ENCODE data around the gene TBC1D22A.
"Not testable (repeated sequence)": the region's sequence is repeated elsewhere in the genome, so short reads cannot be mapped to it uniquely, and the experiment has no call there.

The TBC1D22A gene

GRCh38 chr22:46977656-46978343 is 215.3 kb downstream of the TBC1D22A start:
- no peak for DNase-seq

GRCh38 chr22:46978668-46979067 is 216.2 kb downstream of the TBC1D22A start:
- DNase-seq, result not testable (repeated sequence)

GRCh38 chr22:46979506-46979905 is 217.1 kb downstream of the TBC1D22A start:
- no peak for DNase-seq

GRCh38 chr22:46980392-46980791 is 217.9 kb downstream of the TBC1D22A start:
- no peak for DNase-seq

- no peak for DNase-seq
Observed at GRCh38 chr22:46982635-46983034, 220.2 kb downstream of the TBC1D22A start.

- DNase-seq, result no peak
Observed at GRCh38 chr22:46983046-46983445, 220.6 kb downstream of the TBC1D22A start.

GRCh38 chr22:46984751-46985506 is 222.5 kb downstream of the TBC1D22A start:
- DNase-seq, result no peak

- DNase-seq, result no peak
Observed at GRCh38 chr22:46985507-46985882, 223.0 kb downstream of the TBC1D22A start.

GRCh38 chr22:46986788-46987187 is 224.3 kb downstream of the TBC1D22A start:
- DNase-seq, result no peak

- no peak for DNase-seq
Observed at GRCh38 chr22:46990937-46991550, 228.6 kb downstream of the TBC1D22A start.

GRCh38 chr22:46991666-46992065 is 229.2 kb downstream of the TBC1D22A start:
- no peak for DNase-seq

GRCh38 chr22:46992121-46992731 is 229.8 kb downstream of the TBC1D22A start:
- no peak for DNase-seq

GRCh38 chr22:46993633-46994032 is 231.2 kb downstream of the TBC1D22A start:
- no peak for DNase-seq

GRCh38 chr22:46994265-46994664 is 231.8 kb downstream of the TBC1D22A start:
- no peak for DNase-seq

- DNase-seq, result no peak
Observed at GRCh38 chr22:46994983-46995382, 232.5 kb downstream of the TBC1D22A start.

- DNase-seq, result no peak
Observed at GRCh38 chr22:46995501-46996360, 233.3 kb downstream of the TBC1D22A start.

- no peak for DNase-seq
Observed at GRCh38 chr22:46996595-46997310, 234.3 kb downstream of the TBC1D22A start.

- no peak for DNase-seq
Observed at GRCh38 chr22:46997311-46997970, 235.0 kb downstream of the TBC1D22A start.

- no peak for DNase-seq
Observed at GRCh38 chr22:46998331-46998730, 235.9 kb downstream of the TBC1D22A start.

- no peak for DNase-seq
Observed at GRCh38 chr22:47000256-47000655, 237.8 kb downstream of the TBC1D22A start.

GRCh38 chr22:47000888-47001287 is 238.4 kb downstream of the TBC1D22A start:
- no peak for DNase-seq
